HG02798 (cell line): ENCODE results near the gene FBXO40.

Experiments used
- ATAC-seq: cut with Tn5 transposase; IDR thresholded peaks from one replicate; pipeline ENCODE4 v1.9.1; 2021; ENCODE audit warnings: mild to moderate bottlenecking; ENCODE audit not compliant: unreplicated experiment, poor library complexity

FBXO40 gene

GRCh38 chr3:121604759-121605158 lies 11.6 kb downstream of the FBXO40 start:
- ATAC-seq, result no peak

GRCh38 chr3:121606106-121606505 lies 12.9 kb downstream of the FBXO40 start:
- ATAC-seq, result no peak

- ATAC-seq, result no peak
Measured at GRCh38 chr3:121619691-121620090, 26.5 kb downstream of the FBXO40 start.

- no peak for ATAC-seq
Measured at GRCh38 chr3:121621491-121621890, 28.3 kb downstream of the FBXO40 start.

- ATAC-seq, result no peak
Measured at GRCh38 chr3:121624147-121624899, 31.1 kb downstream of the FBXO40 start.

GRCh38 chr3:121626495-121626894 lies 33.3 kb downstream of the FBXO40 start:
- ATAC-seq, result no peak

- ATAC-seq, result no peak
Measured at GRCh38 chr3:121627211-121627610, 34.0 kb downstream of the FBXO40 start.

GRCh38 chr3:121627622-121628021 lies 34.4 kb downstream of the FBXO40 start:
- ATAC-seq, result no peak

GRCh38 chr3:121629601-121630000 lies 36.4 kb downstream of the FBXO40 start:
- ATAC-seq, result no peak

- ATAC-seq, result no peak
Measured at GRCh38 chr3:121630355-121630754, 37.2 kb downstream of the FBXO40 start.

GRCh38 chr3:121637922-121638321 lies 44.7 kb downstream of the FBXO40 start:
- peak; percentile 38 for ATAC-seq

- ATAC-seq, result no peak
Measured at GRCh38 chr3:121641127-121641526, 47.9 kb downstream of the FBXO40 start.

GRCh38 chr3:121642601-121643314 lies 49.6 kb downstream of the FBXO40 start:
- no peak for ATAC-seq

- no peak for ATAC-seq
Measured at GRCh38 chr3:121645054-121645453, 51.9 kb downstream of the FBXO40 start.

- no peak for ATAC-seq
Measured at GRCh38 chr3:121648219-121648958, 55.2 kb downstream of the FBXO40 start.

GRCh38 chr3:121649645-121650044 lies 56.5 kb downstream of the FBXO40 start:
- ATAC-seq, result no peak

- ATAC-seq, result no peak
Measured at GRCh38 chr3:121651684-121652083, 58.5 kb downstream of the FBXO40 start.

- peak; percentile 67 for ATAC-seq
Measured at GRCh38 chr3:121654493-121655385, 61.6 kb downstream of the FBXO40 start.

- ATAC-seq, result no peak
Measured at GRCh38 chr3:121658716-121659435, 65.7 kb downstream of the FBXO40 start.
